A375 (cell line): Measurements from ENCODE around the gene EXOC3L2. TPM values are rescaled to one million over a fixed set of nuclear protein-coding genes. Genes with fewer than 3 reads are reported as not detected.

Experiments
- total RNA-seq: library from RNA; depleted of rRNA; stranded (reverse); fragments of >200 nt; shearing (Covaris generic); gene quantifications from 2 replicates; pipeline ENCODE4 v1.2.3, GENCODE V29; 2014; rRNA removed

EXOC3L2 gene
- 0.53 and 0.72 TPM in 2 replicates for total RNA-seq

DNA sequence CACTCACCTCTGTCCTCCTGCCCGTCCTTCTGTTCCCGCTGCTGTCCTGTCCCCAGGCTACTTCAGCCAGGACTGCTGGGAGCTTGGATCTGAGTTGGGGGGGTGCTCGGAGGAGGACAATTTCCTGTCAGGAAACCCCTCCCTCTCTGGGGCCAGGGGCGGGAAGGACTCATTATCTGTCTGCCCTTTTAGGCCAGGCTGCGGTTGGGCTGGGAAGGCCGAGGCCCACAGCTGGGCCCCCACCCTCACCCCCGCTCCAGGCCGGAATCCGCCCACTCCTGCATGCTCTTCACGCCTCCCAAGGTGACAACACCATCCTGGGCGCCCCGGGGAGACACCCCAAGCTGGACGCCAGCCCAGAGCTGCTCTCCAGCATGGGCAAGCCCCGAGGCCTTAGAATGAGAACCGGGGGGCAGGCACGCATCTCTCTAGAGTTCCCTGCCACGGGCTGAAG is at the start of gene EXOC3L2:
Gene EXOC3L2 (minus strand): TSS at position 74 of the 454 bp plus-strand sequence. CDS start 6,362 bp downstream, outside the sequence.

GRCh38 chr19:45250832-45251451 is 5.7 kb upstream of the EXOC3L2 start, which contains the start of gene MARK4:
Gene MARK4 (plus strand): TSS chr19:45251271. CDS start chr19:45251589, 318 bp downstream.

DNA sequence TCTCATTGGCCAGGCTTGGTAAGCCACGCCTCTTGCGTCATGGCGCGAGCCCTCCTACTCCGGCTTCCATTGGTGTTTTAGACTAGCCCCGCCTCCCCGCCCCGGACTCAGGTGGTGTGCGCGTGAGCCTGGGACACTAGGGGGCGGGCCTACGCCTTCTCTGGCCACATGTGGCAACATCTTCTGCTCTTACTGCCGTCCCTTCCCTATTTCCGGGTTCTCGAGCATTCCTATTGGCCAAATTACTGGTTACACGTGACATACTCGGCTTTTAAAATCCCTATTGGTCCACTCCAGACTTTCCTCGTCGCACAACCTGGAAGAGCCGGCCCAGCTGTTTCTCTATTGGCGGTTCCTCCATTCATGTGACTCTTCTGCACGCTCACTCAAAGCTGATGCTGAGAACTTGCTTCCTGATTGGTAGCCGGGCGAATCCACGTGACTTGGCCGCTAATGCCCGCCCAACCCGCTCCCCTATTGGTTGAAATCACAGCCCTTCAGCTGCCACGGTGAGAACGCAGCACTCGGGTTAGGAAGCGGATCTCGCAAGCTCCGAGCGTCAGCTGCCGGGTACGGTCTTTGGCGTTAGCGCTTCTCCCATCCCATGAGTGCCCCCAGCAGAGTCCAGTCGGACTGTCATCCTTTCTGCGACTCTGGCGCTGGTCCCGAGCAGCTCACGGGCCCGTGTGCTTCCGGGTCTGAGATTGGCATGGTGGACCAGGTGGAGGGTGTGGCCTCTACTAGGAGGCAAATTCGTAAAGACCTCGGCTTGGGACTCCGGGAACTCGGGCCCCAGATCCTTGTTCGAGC is 66.7 kb downstream of the EXOC3L2 start, which contains the start of gene BLOC1S3:
Gene BLOC1S3 (plus strand): TSS at position 523 of the 810 bp plus-strand sequence. CDS start 513 bp downstream, outside the sequence.

DNA sequence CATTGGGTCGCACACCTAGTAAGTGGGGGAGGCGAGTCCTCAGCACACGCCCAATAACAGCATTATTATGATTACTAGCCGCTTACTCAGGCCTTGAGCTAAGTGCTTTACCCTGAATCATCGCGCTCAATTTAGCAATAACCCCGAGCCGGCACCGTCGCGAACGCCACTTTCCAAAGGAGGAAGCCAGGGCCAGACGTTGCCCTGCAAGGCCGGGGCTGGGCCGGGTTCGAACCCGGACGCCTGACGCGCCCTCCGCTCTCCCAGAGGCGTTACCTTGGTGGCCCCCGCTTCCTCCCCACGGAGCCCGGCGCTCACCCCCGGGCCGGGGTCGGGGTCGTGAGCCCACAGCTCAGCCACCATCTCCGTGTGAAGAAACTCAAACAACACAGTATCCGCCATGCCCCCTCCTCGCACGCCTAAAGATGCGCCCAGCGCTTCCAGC is 67.4 kb downstream of the EXOC3L2 start, which contains the start of gene TRAPPC6A:
Gene TRAPPC6A (minus strand): TSS at position 421 of the 445 bp plus-strand sequence. CDS start 19 bp downstream, at position 402.

Other genes starting within 250 kb of the EXOC3L2 start
- gene RELB, start 243.9 kb downstream of the EXOC3L2 start, total RNA-seq, result 22.0 and 23.3 TPM in 2 replicates
- gene CLASRP, start 206.4 kb downstream of the EXOC3L2 start, total RNA-seq, result 54.8 and 66.9 TPM in 2 replicates
- gene ZNF296, start 168.9 kb downstream of the EXOC3L2 start, total RNA-seq, result 0.82 and 1.9 TPM in 2 replicates
- 32.3 and 37.6 TPM in 2 replicates for gene GEMIN7, start 166.1 kb downstream of the EXOC3L2 start, total RNA-seq
- 29.2 and 29.7 TPM in 2 replicates for gene PPP1R37, start 152.2 kb downstream of the EXOC3L2 start, total RNA-seq
- not detected in 2 replicates for gene NKPD1, start 84.4 kb downstream of the EXOC3L2 start, total RNA-seq
- gene TRAPPC6A, start 67.2 kb downstream of the EXOC3L2 start, total RNA-seq, result 4.4 and 4.9 TPM in 2 replicates
- gene BLOC1S3, start 66.6 kb downstream of the EXOC3L2 start, total RNA-seq, result 3.6 and 3.7 TPM in 2 replicates
- gene MARK4, start 5.9 kb upstream of the EXOC3L2 start, total RNA-seq, result 12.4 and 12.9 TPM in 2 replicates
- gene CKM, start 77.5 kb upstream of the EXOC3L2 start, total RNA-seq, result not detected in 2 replicates
- 0.24 TPM in 1 of 2 replicates, not detected in the other for gene KLC3, start 95.3 kb upstream of the EXOC3L2 start, total RNA-seq
- 27.6 and 28.0 TPM in 2 replicates for gene ERCC2, start 125.2 kb upstream of the EXOC3L2 start, total RNA-seq
- gene PPP1R13L, start 159.7 kb upstream of the EXOC3L2 start, total RNA-seq, result 1.6 and 3.7 TPM in 2 replicates
- 25.1 and 29.8 TPM in 2 replicates for gene POLR1G, start 161.2 kb upstream of the EXOC3L2 start, total RNA-seq
- 218 and 262 TPM in 2 replicates for gene ERCC1, start 178.5 kb upstream of the EXOC3L2 start, total RNA-seq
- 34.9 and 45.0 TPM in 2 replicates for gene FOSB, start 222.6 kb upstream of the EXOC3L2 start, total RNA-seq